PC-3 (cell line): ENCODE data around the gene CAPNS1.

Experiments
- EZH2 ChIP-seq: fragments of 300-600 bp; sonication (generic); IDR thresholded peaks from one replicate; pipeline ENCODE4 v1.6.1; 2017; ENCODE audit warnings: antibody characterized with exemption, mild to moderate bottlenecking, low read length; ENCODE audit not compliant: unreplicated experiment
- EZH2phosphoT487 ChIP-seq: fragments of 300-600 bp; sonication (generic); IDR thresholded peaks from 2 replicates; pipeline ENCODE4 v1.6.1; 2018; ENCODE audit warnings: mild to moderate bottlenecking, antibody characterized with exemption, low read length, borderline replicate concordance
- TF ChIP-seq, protein P1 (sequence below): fragments of 300-600 bp; sonication (generic); conservative IDR thresholded peaks from 2 replicates; pipeline ENCODE4 v1.5.1; 2017; ENCODE audit warnings: antibody characterized with exemption, low read depth, mild to moderate bottlenecking, low read length

DNA sequence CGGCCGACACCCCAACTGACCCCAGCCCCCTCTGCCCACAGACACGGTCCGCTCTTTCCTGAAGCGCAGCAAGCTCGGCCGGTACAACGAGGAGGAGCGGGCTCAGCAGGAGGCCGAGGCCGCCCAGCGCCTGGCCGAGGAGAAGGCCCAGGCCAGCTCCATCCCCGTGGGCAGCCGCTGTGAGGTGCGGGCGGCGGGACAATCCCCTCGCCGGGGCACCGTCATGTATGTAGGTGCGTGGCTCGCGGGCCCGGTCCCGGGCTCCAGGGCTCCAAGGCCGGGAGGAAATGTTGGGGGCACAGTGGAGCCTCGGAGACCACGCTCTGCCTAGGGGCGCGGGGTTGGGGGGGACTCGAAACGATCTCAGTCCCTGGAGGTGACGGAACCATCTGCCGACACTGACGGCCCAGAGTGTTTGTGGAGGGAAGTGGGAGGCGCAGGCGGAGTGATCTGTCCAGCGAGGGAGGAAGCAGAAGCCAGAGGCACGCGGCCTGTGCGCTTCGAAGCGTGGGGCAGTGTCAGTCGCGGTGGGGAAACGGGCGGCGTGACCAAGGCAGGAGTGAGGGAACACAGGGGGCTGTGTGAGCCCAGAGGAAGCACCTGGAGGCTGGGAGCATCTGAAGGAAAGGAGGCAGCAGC, 18.3 kb upstream of the CAPNS1 start:
- no peak for TF ChIP-seq EZH2phosphoT487
- TF ChIP-seq, protein P1, sequence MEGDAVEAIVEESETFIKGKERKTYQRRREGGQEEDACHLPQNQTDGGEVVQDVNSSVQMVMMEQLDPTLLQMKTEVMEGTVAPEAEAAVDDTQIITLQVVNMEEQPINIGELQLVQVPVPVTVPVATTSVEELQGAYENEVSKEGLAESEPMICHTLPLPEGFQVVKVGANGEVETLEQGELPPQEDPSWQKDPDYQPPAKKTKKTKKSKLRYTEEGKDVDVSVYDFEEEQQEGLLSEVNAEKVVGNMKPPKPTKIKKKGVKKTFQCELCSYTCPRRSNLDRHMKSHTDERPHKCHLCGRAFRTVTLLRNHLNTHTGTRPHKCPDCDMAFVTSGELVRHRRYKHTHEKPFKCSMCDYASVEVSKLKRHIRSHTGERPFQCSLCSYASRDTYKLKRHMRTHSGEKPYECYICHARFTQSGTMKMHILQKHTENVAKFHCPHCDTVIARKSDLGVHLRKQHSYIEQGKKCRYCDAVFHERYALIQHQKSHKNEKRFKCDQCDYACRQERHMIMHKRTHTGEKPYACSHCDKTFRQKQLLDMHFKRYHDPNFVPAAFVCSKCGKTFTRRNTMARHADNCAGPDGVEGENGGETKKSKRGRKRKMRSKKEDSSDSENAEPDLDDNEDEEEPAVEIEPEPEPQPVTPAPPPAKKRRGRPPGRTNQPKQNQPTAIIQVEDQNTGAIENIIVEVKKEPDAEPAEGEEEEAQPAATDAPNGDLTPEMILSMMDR = no peak
- TF ChIP-seq EZH2 = no peak
